ENCODE measurements around the gene GEMIN5. TPM values are rescaled to one million over a fixed set of nuclear protein-coding genes. Genes with fewer than 3 reads are reported as not detected.

GEMIN5 gene
- total and polyA plus RNA-seq, 2 of the 8 experiments (the other 6 are each of a cell fraction or from before 2014, with no cell fraction given) = 12.8 to 47.0 TPM

DNA sequence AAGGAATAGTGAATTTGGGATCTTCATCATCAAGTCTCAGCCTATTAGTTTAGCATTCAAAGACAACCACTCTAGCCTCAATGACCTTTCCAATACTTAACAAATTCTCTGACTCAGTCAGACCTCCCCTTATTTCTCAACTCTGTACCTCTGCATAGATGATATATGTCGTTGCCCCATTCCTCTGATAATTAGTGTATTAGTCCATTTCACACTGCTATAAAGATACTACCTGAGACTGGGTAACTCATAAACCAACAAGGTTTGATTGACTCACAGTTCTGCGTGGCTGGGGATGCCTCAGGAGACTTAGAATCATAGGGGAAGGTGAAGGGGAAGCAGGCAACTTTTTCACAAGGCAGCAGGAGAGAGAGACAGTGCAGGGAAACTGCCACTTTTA lies 11.8 kb upstream of the GEMIN5 start:
- Histone ChIP-seq H3K9ac (replicated peaks in 1 of 4; ENCODE audit: extremely low read depth in 1 of 4, low read depth in 3 of 4, low read length in 3 of 4) (no peak overlapping the region), H3K4me1 (replicated peaks in 1 of 4; ENCODE audit: control insufficient read depth in 3 of 4, insufficient read depth in 4 of 4, low read length in 3 of 4) (no peaks in the 10 kb centered on the region), H3K27me3 (replicated peaks in 1 of 4; ENCODE audit: control insufficient read depth in 3 of 4, extremely low read depth in 1 of 4, insufficient read depth in 3 of 4, low read length in 3 of 4) (no peaks in the 10 kb centered on the region), H3K9me3 (ENCODE audit: insufficient read depth in 2 of 2, low read depth in 1 of 2, low read length in 1 of 2) (0 out of 4 replicates have a peak, but pooled peaks cover 0 to 2% of the 10 kb centered on the region in 2 experiments), H4K8ac (ENCODE audit: extremely low read depth, insufficient read depth, low read length) (no peak overlapping the region), H3K56ac (replicated peaks; ENCODE audit: insufficient read length, low read depth, low read length) (no peak overlapping the region), H2AFZ (ENCODE audit: low read length) (no peak overlapping the region), H3K27ac (ENCODE audit: low read depth, low read length) (no peak overlapping the region), H2BK12ac (ENCODE audit: low read depth, low read length) (no peak overlapping the region), H2BK15ac (ENCODE audit: low read length) (no peak overlapping the region), H4K91ac (replicated peaks; ENCODE audit: insufficient read length, low read length) (no peak overlapping the region), H3K4ac (replicated peaks; ENCODE audit: insufficient read length, low read depth, low read length) (no peak overlapping the region), H4K5ac (ENCODE audit: insufficient read length, low read depth, low read length) (no peak overlapping the region), H3K23ac (ENCODE audit: insufficient read length) (no peak overlapping the region), H2AK5ac (ENCODE audit: low read depth, low read length) (no peak overlapping the region), H2BK120ac (replicated peaks; ENCODE audit: low read depth, low read length) (no peak overlapping the region), H3K4me3 (ENCODE audit: extremely low read depth in 1 of 4, insufficient read depth in 2 of 4, low read depth in 3 of 4, low read length in 4 of 4) (no peak overlapping the region), H2BK20ac (ENCODE audit: low read length) (no peak overlapping the region), H3K4me2 (ENCODE audit: insufficient read depth in 1 of 2, low read depth in 2 of 2, low read length in 2 of 2) (no peak overlapping the region), H4K20me1 (replicated peaks in 1 of 2; ENCODE audit: control insufficient read depth in 1 of 2, insufficient read depth in 2 of 2, low read length in 2 of 2) (peaks cover 2 to 3% of the 10 kb centered on the region in 2 experiments), H3K36me3 (ENCODE audit: control insufficient read depth in 2 of 4, insufficient read depth in 4 of 4, low read length in 3 of 4) (no peaks in the 10 kb centered on the region; a peak in 1 of 8 replicates), H3K79me1 (ENCODE audit: low read depth, low read length) (no peaks in the 10 kb centered on the region; the same call in 1 of the 2 replicates), H3K79me2 (ENCODE audit: control insufficient read depth in 1 of 2, insufficient read depth in 2 of 2, low read length in 2 of 2) (peaks cover 0 to 40% of the 10 kb centered on the region in 2 experiments; a peak in 2 of 4 replicates), H3K18ac (ENCODE audit: extremely low read depth, low read length) (no peak overlapping the region), H3K14ac (ENCODE audit: insufficient read length) (no peak overlapping the region), H3K23me2 (ENCODE audit: low read depth, low read length) (no peaks in the 10 kb centered on the region), H2BK5ac (ENCODE audit: low read depth, low read length) (no peak overlapping the region)
- CTCF ChIA-PET (ENCODE audit: partially characterized antibody) = interaction anchor here (0.6 to 2.2 kb wide), 4 partner anchors 16 to 111 kb away, joined by 3 to 7 read pairs (median 4); no protein-coding TSS in a partner anchor
- 80% methylated on average over 2 of the region's 2 CpGs; no CpG with 5 or more reads in 1 of the 2 experiments for WGBS, 2 experiments (ENCODE audit: extremely low coverage in 1 of 2, insufficient coverage in 1 of 2, insufficient read length in 1 of 2, insufficient replicate concordance in 2 of 2, low coverage in 1 of 2, low lambda C conversion rate in 2 of 2, missing lambda C conversion rate in 1 of 2)
- FAIRE-seq (no peak), DNase-seq (ENCODE audit: low read depth in 1 of 2, low spot score in 2 of 2) (no peak)
- POLR2A ChIA-PET (ENCODE audit: partially characterized antibody) = no interaction called here
- TF ChIP-seq POLR2A (IDR thresholded peaks at IDR 0.05; ENCODE audit: control extremely low read depth in 1 of 2, low read depth in 2 of 2, low read length in 2 of 2) (no peak), SAP30 (IDR thresholded peaks at IDR 0.05; ENCODE audit: insufficient read depth, insufficient replicate concordance, low read length) (no peak)

Measured in H1 (cell line).